A549 (cell line): ENCODE measurements around the gene EHD3. TPM values are rescaled to one million over a fixed set of nuclear protein-coding genes. Genes with fewer than 3 reads are reported as not detected.

Source experiments
- ATAC-seq, 2 experiments: fragments of 200-7000 bp in 1 of 2; fragments of >200 bp in 1 of 2; cut with Nextera tagmentation in 1 of 2; cut with Tn5 transposase in 1 of 2; 3 replicates each; pipeline versions ENCODE4 v1.8.0 to v1.9.1; 2018 to 2020; ENCODE audit warnings: mild to moderate bottlenecking in 1 of 2, moderate library complexity in 1 of 2
- CTCF ChIA-PET: fragments of 300-600 bp; sonication (Branson Sonifier 250); formaldehyde crosslinking; extraction: SDS; loops from one replicate; lab custom pipeline; 2021; ENCODE audit warnings: antibody characterized with exemption, inconsistent platforms; lab: Yijun Ruan, JAX
- POLR2A ChIA-PET: fragments of 350-600 bp; formaldehyde crosslinking; extraction: SDS; loops from one replicate; lab custom pipeline; 2021; ENCODE audit warnings: antibody characterized with exemption, inconsistent platforms; lab: Yijun Ruan, JAX
- DNase-seq, 2 experiments: peaks; one replicate each; pipeline versions ENCODE4 v3.0.0 to v3.0.0-alpha.2; 2011 to 2016; ENCODE audit warnings: low read depth in 1 of 2, low spot score in 1 of 2
- FAIRE-seq: peaks from 2 replicates; lab custom pipeline; 2011; peaks lifted over from hg19 to GRCh38; lab: Jason Lieb, UNC
- H3K27ac ChIP-seq, 2 experiments: fragments of >200 bp; sonication (Bioruptor Twin); formaldehyde crosslinking; 3 replicates each; pipeline ENCODE4 v1.5.1; 2016 to 2017
- H3K4me1 ChIP-seq: fragments of >200 bp; sonication (Bioruptor Twin); formaldehyde crosslinking; 3 replicates; pipeline ENCODE4 v1.6.1; 2016
- H3K4me2 ChIP-seq: fragments of >200 bp; sonication (Bioruptor Twin); formaldehyde crosslinking; 3 replicates; pipeline ENCODE4 v1.6.1; 2016
- H3K4me3 ChIP-seq: fragments of >200 bp; sonication (Bioruptor Twin); formaldehyde crosslinking; 3 replicates; pipeline ENCODE4 v1.5.1; 2016
- H3K9me3 ChIP-seq: fragments of >200 bp; sonication (Bioruptor Twin); formaldehyde crosslinking; 3 replicates; pipeline ENCODE4 v1.6.1; 2016
- CHD2 ChIP-seq: fragments of 150-350 bp; IDR thresholded peaks from 2 replicates; pipeline ENCODE4 v1.6.1; 2014; ENCODE audit warnings: low read length; ENCODE audit not compliant: partially characterized antibody
- CHD4 ChIP-seq: fragments of 200-600 bp; sonication (generic); IDR thresholded peaks from 2 replicates; pipeline ENCODE4 v1.6.1; 2016; ENCODE audit warnings: antibody characterized with exemption, mild to moderate bottlenecking, borderline replicate concordance
- ESRRA ChIP-seq: fragments of 150-350 bp; IDR thresholded peaks from 2 replicates; pipeline ENCODE4 v1.6.1; 2014; ENCODE audit warnings: mild to moderate bottlenecking, low read length, borderline replicate concordance
- FOSL2 ChIP-seq, 2 experiments: fragments of 450-650 bp in 1 of 2; fragments of >200 bp in 1 of 2; sonication (Bioruptor Twin) in 1 of 2; formaldehyde crosslinking; IDR thresholded peaks; 2 replicates each; pipeline versions ENCODE4 v1.5.0 to v1.6.1; 2016 to 2020; ENCODE audit warnings: mild to moderate bottlenecking in 1 of 2, moderate library complexity in 1 of 2
- FOXS1 ChIP-seq: fragments of 250-450 bp; sonication (Bioruptor Pico); IDR thresholded peaks from 2 replicates; pipeline ENCODE4 v1.5.0; 2020; ENCODE audit warnings: mild to moderate bottlenecking, moderate library complexity
- HOXB13 ChIP-seq: fragments of 250-450 bp; sonication (Bioruptor Pico); IDR thresholded peaks from 2 replicates; pipeline ENCODE4 v1.5.0; 2020; ENCODE audit warnings: low read depth, mild to moderate bottlenecking, moderate library complexity
- MAZ ChIP-seq: fragments of 150-350 bp; IDR thresholded peaks from 2 replicates; pipeline ENCODE4 v1.6.1; 2014; ENCODE audit warnings: antibody characterized with exemption, low read depth, low read length, borderline replicate concordance
- NFE2L2 ChIP-seq: fragments of 150-350 bp; conservative IDR thresholded peaks from 2 replicates; pipeline ENCODE4 v1.6.1; 2014; ENCODE audit warnings: low read length
- POLR2AphosphoS2 ChIP-seq: conservative IDR thresholded peaks from 2 replicates; pipeline ENCODE4 v1.6.1; 2012; ENCODE audit warnings: low read length, improper control_type of control experiment, inconsistent platforms
- RARB ChIP-seq: fragments of 250-450 bp; sonication (Bioruptor Pico); IDR thresholded peaks from 2 replicates; pipeline ENCODE4 v1.8.0; 2021; ENCODE audit warnings: mild to moderate bottlenecking, moderate library complexity
- RNF2 ChIP-seq: fragments of 200-600 bp; sonication (generic); IDR thresholded peaks from 2 replicates; pipeline ENCODE4 v1.6.1; 2016; ENCODE audit warnings: low read depth, mild to moderate bottlenecking, antibody characterized with exemption, moderate library complexity, borderline replicate concordance
- SMC3 ChIP-seq: fragments of >200 bp; sonication (Bioruptor Twin); formaldehyde crosslinking; IDR thresholded peaks from 3 replicates; pipeline ENCODE4 v1.6.1; 2018; ENCODE audit warnings: inconsistent platforms
- ZC3H11A ChIP-seq: fragments of 450-650 bp; IDR thresholded peaks from 2 replicates; pipeline ENCODE4 v1.6.1; 2014; ENCODE audit warnings: antibody characterized with exemption, mild to moderate bottlenecking
- ZFP36 ChIP-seq: fragments of 450-650 bp; IDR thresholded peaks from 2 replicates; pipeline ENCODE4 v1.6.1; 2014; ENCODE audit warnings: borderline replicate concordance; ENCODE audit not compliant: partially characterized antibody
- ZNF302 ChIP-seq: fragments of 250-450 bp; sonication (Bioruptor Pico); IDR thresholded peaks from 2 replicates; pipeline ENCODE4 v1.9.0; 2021; ENCODE audit warnings: inconsistent platforms, mild to moderate bottlenecking, moderate library complexity
- ZSCAN20 ChIP-seq: fragments of 250-450 bp; sonication (Bioruptor Pico); IDR thresholded peaks from 2 replicates; pipeline ENCODE4 v1.8.0; 2022; ENCODE audit warnings: mild to moderate bottlenecking, moderate library complexity
- WGBS: methylation state at CpG from one replicate; pipeline ENCODE4 v1.1.6; 2017; ENCODE audit errors: missing lambda C conversion rate; 5-methylcytosine and 5-hydroxymethylcytosine counted together
- polyA plus RNA-seq, 4 experiments: library from polyadenylated mRNA; depleted of rRNA in 3 of 4; stranded (reverse); fragments of >200 nt; fragmentation: RNase III in 1 of 4; extraction: RNeasy Plus Mini Kit Qiagen cat#74134 plus additional on column Dnase treatment in 1 of 4; gene quantifications; 2 replicates in 3 of 4; 3 replicates in 1 of 4; pipeline ENCODE4 v1.2.3, GENCODE V29; 2011 to 2017
- TF ChIP-seq, protein P1 (sequence below): fragments of >200 bp; sonication (Bioruptor Twin); formaldehyde crosslinking; IDR thresholded peaks from 3 replicates; pipeline ENCODE4 v1.5.1; 2016
- TF ChIP-seq, protein P2 (sequence below): fragments of 250-450 bp; sonication (Bioruptor Pico); IDR thresholded peaks from 2 replicates; pipeline ENCODE4 v1.5.0; 2020; ENCODE audit warnings: low read depth, mild to moderate bottlenecking, moderate library complexity
- TF ChIP-seq, protein P3 (sequence below): fragments of >200 bp; sonication (Bioruptor Twin); formaldehyde crosslinking; IDR thresholded peaks from 3 replicates; pipeline ENCODE4 v1.6.1; 2016
- TF ChIP-seq, protein P4 (sequence below): fragments of >200 bp; sonication (Bioruptor Twin); formaldehyde crosslinking; IDR thresholded peaks from 2 replicates; pipeline ENCODE4 v1.6.1; 2016

The EHD3 gene
- polyA plus RNA-seq, 2 of the 4 experiments (the other 2 are of a cell fraction): 8.7 to 10.6 TPM

DNA sequence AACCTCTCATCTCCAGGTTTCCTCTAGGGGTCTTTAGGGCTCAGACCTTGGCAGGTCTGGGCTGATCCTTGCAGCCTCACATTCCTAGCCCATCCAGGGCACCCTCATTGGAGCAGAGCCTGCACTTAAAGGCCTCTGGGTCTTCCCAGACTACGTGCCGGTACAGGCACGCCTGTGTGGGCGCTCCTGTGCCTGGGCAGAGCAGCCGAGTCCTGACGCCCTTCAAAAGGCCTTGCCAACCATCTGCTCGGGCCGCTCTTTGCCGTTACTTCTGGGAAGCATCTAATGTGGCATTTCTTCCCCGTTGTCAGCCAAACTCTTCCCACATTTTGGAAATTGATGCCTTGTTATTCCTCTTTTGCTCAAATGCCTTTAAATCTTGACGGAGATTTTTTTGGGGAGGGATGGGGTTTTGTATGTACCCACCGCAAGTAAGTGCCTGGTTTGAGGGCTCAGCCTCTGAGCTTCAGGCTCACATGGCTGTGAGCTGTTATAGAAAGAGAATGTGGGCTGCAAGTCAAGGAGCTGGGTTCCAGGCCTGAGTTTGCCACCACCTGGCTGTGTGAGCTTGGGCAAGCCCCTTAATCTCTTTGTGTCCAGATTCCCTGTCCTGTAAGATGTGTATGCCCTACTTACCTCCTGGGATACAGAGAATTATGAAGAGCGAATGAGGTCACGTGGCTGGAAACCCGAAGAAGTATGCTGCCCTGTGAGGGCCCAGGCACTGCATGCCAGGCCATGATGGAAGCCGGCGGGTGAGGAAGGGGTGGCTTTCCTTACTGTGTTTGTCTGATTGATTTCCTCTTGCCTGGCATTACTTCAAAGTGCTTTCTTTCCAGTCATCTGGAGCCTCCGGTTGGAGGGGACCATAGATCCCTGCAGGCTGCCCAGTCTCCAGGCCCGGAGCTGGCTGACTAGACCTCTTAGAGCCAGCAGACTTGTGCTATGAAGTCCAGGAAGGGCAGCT lies 20.6 kb downstream of the EHD3 start (continued):
- TF ChIP-seq FOSL2 (IDR thresholded peaks at IDR 0.05): no peak
- no peak for TF ChIP-seq FOSL2 (CRISPR knock-in tag; IDR thresholded peaks at IDR 0.05)
- TF ChIP-seq, protein P1, sequence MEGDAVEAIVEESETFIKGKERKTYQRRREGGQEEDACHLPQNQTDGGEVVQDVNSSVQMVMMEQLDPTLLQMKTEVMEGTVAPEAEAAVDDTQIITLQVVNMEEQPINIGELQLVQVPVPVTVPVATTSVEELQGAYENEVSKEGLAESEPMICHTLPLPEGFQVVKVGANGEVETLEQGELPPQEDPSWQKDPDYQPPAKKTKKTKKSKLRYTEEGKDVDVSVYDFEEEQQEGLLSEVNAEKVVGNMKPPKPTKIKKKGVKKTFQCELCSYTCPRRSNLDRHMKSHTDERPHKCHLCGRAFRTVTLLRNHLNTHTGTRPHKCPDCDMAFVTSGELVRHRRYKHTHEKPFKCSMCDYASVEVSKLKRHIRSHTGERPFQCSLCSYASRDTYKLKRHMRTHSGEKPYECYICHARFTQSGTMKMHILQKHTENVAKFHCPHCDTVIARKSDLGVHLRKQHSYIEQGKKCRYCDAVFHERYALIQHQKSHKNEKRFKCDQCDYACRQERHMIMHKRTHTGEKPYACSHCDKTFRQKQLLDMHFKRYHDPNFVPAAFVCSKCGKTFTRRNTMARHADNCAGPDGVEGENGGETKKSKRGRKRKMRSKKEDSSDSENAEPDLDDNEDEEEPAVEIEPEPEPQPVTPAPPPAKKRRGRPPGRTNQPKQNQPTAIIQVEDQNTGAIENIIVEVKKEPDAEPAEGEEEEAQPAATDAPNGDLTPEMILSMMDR: no peak
- no peak for TF ChIP-seq ZFP36
- no peak for TF ChIP-seq ZNF302 (CRISPR knock-in tag)

DNA sequence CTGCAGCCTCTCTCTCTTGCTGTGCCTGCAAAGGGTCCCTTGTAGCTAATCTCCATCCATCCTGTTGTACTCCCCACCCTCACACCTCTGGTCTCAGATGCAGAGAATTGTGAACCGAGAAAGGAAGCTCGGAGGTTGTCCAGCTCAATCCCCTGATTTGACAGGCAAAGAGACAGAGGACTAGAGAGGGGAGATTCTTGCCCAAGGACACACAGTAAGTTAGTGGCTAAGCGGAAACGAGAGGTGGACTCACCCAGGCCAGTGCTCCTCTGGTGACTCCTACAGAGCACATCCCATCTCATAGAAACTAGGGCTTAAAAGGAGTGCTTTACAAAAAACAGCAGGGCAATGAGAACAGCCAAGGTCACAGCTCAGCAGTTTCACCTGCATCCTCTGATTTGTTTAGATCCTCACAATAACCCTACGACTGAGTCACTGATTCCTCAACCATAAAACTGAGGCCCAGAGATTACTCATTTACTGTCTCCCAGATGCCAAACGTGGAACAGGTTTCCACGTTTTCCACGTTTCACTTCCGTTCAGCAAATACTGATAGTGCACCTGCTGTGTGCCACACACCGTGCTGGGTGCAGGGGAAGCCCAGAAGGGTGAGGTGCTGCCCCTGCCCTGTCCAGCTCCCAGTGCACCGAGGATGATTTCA lies 22.1 kb downstream of the EHD3 start:
- POLR2A ChIA-PET: no interaction called here
- WGBS: 76% methylated on average over 10 of the region's 11 CpGs
- no peak overlapping the region for H3K4me2 ChIP-seq
- no peak for FAIRE-seq
- no peaks in the 10 kb centered on the region for H3K9me3 ChIP-seq
- H3K27ac ChIP-seq: no peak overlapping the region
- CTCF ChIA-PET: interaction anchor here (1.0 to 1.6 kb wide), 4 partner anchors 8 to 77 kb away, joined by 3 to 5 read pairs (median 4); partner anchors contain the start of gene EHD3
- no peak for ATAC-seq
- H3K4me1 ChIP-seq: no peaks in the 10 kb centered on the region
- TF ChIP-seq ZSCAN20: no peak
- no peak for TF ChIP-seq ZC3H11A
- no peak for TF ChIP-seq RARB (CRISPR knock-in tag)
- TF ChIP-seq HOXB13: no peak
- TF ChIP-seq NFE2L2: no peak
- TF ChIP-seq, protein P2, sequence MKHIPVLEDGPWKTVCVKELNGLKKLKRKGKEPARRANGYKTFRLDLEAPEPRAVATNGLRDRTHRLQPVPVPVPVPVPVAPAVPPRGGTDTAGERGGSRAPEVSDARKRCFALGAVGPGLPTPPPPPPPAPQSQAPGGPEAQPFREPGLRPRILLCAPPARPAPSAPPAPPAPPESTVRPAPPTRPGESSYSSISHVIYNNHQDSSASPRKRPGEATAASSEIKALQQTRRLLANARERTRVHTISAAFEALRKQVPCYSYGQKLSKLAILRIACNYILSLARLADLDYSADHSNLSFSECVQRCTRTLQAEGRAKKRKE (CRISPR knock-in tag): no peak
- TF ChIP-seq RNF2: no peak
- TF ChIP-seq POLR2AphosphoS2: no peak
- TF ChIP-seq CHD2: no peak
- TF ChIP-seq, protein P3, sequence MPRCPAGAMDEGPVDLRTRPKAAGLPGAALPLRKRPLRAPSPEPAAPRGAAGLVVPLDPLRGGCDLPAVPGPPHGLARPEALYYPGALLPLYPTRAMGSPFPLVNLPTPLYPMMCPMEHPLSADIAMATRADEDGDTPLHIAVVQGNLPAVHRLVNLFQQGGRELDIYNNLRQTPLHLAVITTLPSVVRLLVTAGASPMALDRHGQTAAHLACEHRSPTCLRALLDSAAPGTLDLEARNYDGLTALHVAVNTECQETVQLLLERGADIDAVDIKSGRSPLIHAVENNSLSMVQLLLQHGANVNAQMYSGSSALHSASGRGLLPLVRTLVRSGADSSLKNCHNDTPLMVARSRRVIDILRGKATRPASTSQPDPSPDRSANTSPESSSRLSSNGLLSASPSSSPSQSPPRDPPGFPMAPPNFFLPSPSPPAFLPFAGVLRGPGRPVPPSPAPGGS: no peak
- TF ChIP-seq SMC3: no peak
- no peak for TF ChIP-seq ESRRA
- TF ChIP-seq ZNF302 (CRISPR knock-in tag): no peak
- no peak for TF ChIP-seq MAZ
- TF ChIP-seq, protein P4, sequence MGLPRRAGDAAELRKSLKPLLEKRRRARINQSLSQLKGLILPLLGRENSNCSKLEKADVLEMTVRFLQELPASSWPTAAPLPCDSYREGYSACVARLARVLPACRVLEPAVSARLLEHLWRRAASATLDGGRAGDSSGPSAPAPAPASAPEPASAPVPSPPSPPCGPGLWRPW: no peak
- no peak for TF ChIP-seq CHD4
- no peak for TF ChIP-seq ZFP36
- no peak for TF ChIP-seq FOXS1 (CRISPR knock-in tag)
- no peak overlapping the region for H3K4me3 ChIP-seq
- DNase-seq: no peak
